ENCODE results near the gene KCNIP4. TPM values are rescaled to one million over a fixed set of nuclear protein-coding genes. Genes with fewer than 3 reads are reported as not detected.

Gene KCNIP4
- total and polyA plus RNA-seq, 12 donors: 0.15 TPM; not detected in 11

- H3K9me3 ChIP-seq: no peaks in the 10 kb centered on the region
- no peaks in the 10 kb centered on the region for H3K27me3 ChIP-seq
- WGBS, 2 donors: 37 to 47% methylated on average over 3 of the region's 3 CpGs
- ATAC-seq (no peak), DNase-seq (no peak)
- H3K36me3 ChIP-seq: no peaks in the 10 kb centered on the region
- intact Hi-C loops (cut with DNase I): no loop called here
- H3K4me1 ChIP-seq: no peaks in the 10 kb centered on the region
- H3K27ac ChIP-seq: no peak overlapping the region
- no peak for TF ChIP-seq CTCF (IDR thresholded peaks at IDR 0.05)
- H3K4me3 ChIP-seq: no peak overlapping the region
Measured at GRCh38 chr4:21041708-21042107, 906.9 kb downstream of the KCNIP4 start.

GRCh38 chr4:21034728-21035127 is 913.8 kb downstream of the KCNIP4 start:
- H3K4me3 ChIP-seq: no peak overlapping the region
- no peak overlapping the region for H3K27ac ChIP-seq
- H3K9me3 ChIP-seq: peaks cover 0 to 2% (median 0%) of the 10 kb centered on the region in 11 donors
- H3K27me3 ChIP-seq: no peaks in the 10 kb centered on the region
- H3K4me1 ChIP-seq: no peaks in the 10 kb centered on the region
- intact Hi-C loops (cut with DNase I): no loop called here
- no peaks in the 10 kb centered on the region for H3K36me3 ChIP-seq
- DNase-seq (no peak), ATAC-seq (no peak)
- WGBS, 2 donors: 62 to 68% methylated on average over 5 of the region's 5 CpGs
- TF ChIP-seq CTCF (IDR thresholded peaks at IDR 0.05): no peak

GRCh38 chr4:21032089-21032645 is 916.4 kb downstream of the KCNIP4 start:
- no peaks in the 10 kb centered on the region for H3K36me3 ChIP-seq
- intact Hi-C loops (cut with DNase I): no loop called here
- no peak overlapping the region for H3K4me3 ChIP-seq
- DNase-seq: no peak
- 87 to 89% methylated on average over 3 of the region's 3 CpGs for WGBS, 2 donors
- peaks cover 0 to 2% (median 0%) of the 10 kb centered on the region in 11 donors for H3K9me3 ChIP-seq
- no peak overlapping the region for H3K27ac ChIP-seq
- no peaks in the 10 kb centered on the region for H3K27me3 ChIP-seq
- no peaks in the 10 kb centered on the region for H3K4me1 ChIP-seq
- no peak for ATAC-seq
- no peak for TF ChIP-seq CTCF (IDR thresholded peaks at IDR 0.05)

- no peaks in the 10 kb centered on the region for H3K27me3 ChIP-seq
- no peaks in the 10 kb centered on the region for H3K36me3 ChIP-seq
- 78 to 88% methylated on average over 2 of the region's 2 CpGs for WGBS, 2 donors
- intact Hi-C loops (cut with DNase I): no loop called here
- H3K4me1 ChIP-seq: no peaks in the 10 kb centered on the region
- no peak for TF ChIP-seq CTCF (IDR thresholded peaks at IDR 0.05)
- no peak overlapping the region for H3K4me3 ChIP-seq
- no peak overlapping the region for H3K27ac ChIP-seq
- no peak for ATAC-seq
- DNase-seq: no peak
- H3K9me3 ChIP-seq: peaks cover 0 to 29% (median 0%) of the 10 kb centered on the region in 11 donors
Measured at GRCh38 chr4:21018817-21019216, 929.8 kb downstream of the KCNIP4 start.

Data from heart right ventricle (tissue), 16 donors.